ENCODE data around the gene TCEA2. TPM values are rescaled to one million over a fixed set of nuclear protein-coding genes. Genes with fewer than 3 reads are reported as not detected.

Gene TCEA2
- total RNA-seq, 1 donor from 2014 or later, result 38.8 TPM

DNA sequence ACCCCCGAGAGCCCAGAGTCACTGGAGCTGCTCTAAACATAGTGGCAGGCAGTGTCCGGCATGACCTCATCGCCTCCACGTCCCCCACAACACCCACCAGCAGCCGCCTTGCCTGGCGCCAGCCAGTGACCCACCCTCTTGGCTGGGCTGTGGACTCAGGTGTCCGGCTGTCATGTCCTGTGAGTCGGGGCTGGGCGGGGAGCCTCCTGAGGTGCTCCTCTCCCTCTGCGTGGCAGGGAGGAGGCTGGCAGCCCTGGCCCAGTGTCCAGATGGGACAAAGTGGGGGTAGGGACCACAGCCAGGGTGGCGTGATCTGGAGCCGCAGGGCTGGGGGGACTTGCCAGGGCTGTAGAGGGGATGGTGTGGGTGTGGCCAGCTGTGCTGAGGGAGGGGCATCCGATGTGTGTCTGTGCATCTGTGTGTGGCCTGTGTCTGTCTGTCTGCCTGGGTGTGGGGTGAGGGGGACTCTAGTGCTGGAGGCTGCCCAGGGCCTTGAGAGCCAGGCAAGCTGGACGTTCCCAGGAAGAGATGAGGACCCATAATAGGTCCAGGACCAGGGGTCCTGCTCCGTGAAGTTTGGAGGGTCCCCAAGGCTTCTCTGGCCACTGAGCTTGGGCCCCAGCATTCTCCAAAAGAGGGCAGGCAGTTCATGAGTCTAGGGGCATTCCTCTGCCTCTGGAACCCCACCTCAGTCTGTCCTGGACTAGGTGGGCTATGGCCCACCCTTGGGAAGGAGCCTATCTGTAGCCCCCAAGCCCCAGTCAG is 11.3 kb upstream of the TCEA2 start:
- peaks cover 36% of the 10 kb centered on the region for H3K4me1 ChIP-seq
- H3K27ac ChIP-seq, result peak overlapping the region; percentile 84
- TF ChIP-seq, protein P1, sequence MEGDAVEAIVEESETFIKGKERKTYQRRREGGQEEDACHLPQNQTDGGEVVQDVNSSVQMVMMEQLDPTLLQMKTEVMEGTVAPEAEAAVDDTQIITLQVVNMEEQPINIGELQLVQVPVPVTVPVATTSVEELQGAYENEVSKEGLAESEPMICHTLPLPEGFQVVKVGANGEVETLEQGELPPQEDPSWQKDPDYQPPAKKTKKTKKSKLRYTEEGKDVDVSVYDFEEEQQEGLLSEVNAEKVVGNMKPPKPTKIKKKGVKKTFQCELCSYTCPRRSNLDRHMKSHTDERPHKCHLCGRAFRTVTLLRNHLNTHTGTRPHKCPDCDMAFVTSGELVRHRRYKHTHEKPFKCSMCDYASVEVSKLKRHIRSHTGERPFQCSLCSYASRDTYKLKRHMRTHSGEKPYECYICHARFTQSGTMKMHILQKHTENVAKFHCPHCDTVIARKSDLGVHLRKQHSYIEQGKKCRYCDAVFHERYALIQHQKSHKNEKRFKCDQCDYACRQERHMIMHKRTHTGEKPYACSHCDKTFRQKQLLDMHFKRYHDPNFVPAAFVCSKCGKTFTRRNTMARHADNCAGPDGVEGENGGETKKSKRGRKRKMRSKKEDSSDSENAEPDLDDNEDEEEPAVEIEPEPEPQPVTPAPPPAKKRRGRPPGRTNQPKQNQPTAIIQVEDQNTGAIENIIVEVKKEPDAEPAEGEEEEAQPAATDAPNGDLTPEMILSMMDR (IDR thresholded peaks at IDR 0.05), result no peak
- intact Hi-C loops (cut with DNase I), result no loop called here
- H3K4me3 ChIP-seq, result peak overlapping the region; percentile 48
- DNase-seq, result peak; percentile 73
- H3K27me3 ChIP-seq (ENCODE audit: low read depth), result peaks cover 73% of the 10 kb centered on the region
- H3K9me3 ChIP-seq, result no peaks in the 10 kb centered on the region
- ATAC-seq, result peak; percentile 31 to 43
- H3K36me3 ChIP-seq, result no peaks in the 10 kb centered on the region

- TF ChIP-seq, protein P1 (IDR thresholded peaks at IDR 0.05), result no peak
- Histone ChIP-seq H3K36me3 (no peaks in the 10 kb centered on the region), H3K27me3 (ENCODE audit: low read depth) (peaks cover 74% of the 10 kb centered on the region), H3K4me1 (peaks cover 38% of the 10 kb centered on the region), H3K4me3 (no peak overlapping the region), H3K27ac (peak overlapping the region; percentile 84), H3K9me3 (no peaks in the 10 kb centered on the region)
- ATAC-seq (no peak), DNase-seq (no peak)
- intact Hi-C loops (cut with DNase I), result no loop called here
Observed at GRCh38 chr20:64052326-64052722, 10.7 kb upstream of the TCEA2 start.

GRCh38 chr20:64052987-64053840 is 9.8 kb upstream of the TCEA2 start:
- Histone ChIP-seq H3K27me3 (ENCODE audit: low read depth) (peaks cover 68% of the 10 kb centered on the region), H3K4me1 (peaks cover 47% of the 10 kb centered on the region), H3K27ac (peak overlapping the region; percentile 84), H3K36me3 (no peaks in the 10 kb centered on the region), H3K9me3 (no peaks in the 10 kb centered on the region), H3K4me3 (peak overlapping the region; percentile 19)
- DNase-seq (no peak), ATAC-seq (no peak)
- intact Hi-C loops (cut with DNase I), result no loop called here
- TF ChIP-seq, protein P1 (IDR thresholded peaks at IDR 0.05), result no peak

DNA sequence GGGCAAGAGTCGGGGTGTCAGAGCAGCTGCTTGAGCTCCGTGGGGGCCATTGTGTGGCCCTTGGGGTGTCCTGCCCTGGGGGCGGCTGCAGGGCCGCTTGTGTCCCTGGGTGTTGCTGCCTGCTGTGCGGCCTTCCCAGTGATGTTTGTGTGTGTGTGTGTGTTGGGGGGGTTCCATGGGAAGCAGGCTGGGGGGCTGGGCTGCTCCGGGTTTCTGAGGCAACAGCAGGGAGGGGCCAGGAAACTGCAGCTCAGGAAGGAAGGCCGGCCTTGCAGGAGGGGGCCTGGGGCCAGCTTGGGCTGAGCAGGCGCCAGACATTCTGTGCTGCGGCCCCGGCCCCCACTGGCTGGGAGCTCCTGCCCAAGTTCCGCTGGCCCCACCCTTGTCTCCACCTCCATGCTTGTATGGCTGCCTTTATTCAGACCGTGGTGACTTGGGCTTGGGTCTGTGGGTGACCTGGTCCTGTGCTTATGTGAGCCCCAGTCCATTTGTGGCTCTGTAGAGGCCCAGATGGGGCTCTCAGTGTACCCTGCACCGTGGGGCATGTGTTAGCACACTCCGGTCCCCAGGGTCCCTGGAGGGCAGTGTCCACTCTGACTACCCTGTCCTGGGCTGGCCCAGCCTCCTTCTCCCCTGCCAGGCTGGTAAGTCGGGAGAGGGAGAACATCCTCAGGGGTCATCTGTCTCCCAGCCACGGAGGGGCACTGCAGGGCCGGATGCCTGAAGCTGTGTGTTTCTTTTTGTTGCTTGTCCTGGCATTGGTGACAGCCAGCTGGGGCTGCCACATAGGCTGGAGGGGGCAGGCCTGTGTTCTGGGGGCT is 8.9 kb upstream of the TCEA2 start:
- Histone ChIP-seq H3K36me3 (no peaks in the 10 kb centered on the region), H3K27me3 (ENCODE audit: low read depth) (peaks cover 60% of the 10 kb centered on the region), H3K4me3 (peak overlapping the region; percentile 30), H3K4me1 (peaks cover 50% of the 10 kb centered on the region), H3K27ac (peak overlapping the region; percentile 87), H3K9me3 (no peaks in the 10 kb centered on the region)
- intact Hi-C loops (cut with DNase I), result no loop called here
- ATAC-seq (peak; percentile 18 to 30), DNase-seq (peak; percentile 70)
- TF ChIP-seq, protein P1 (IDR thresholded peaks at IDR 0.05), result peak; percentile 27

- no peaks in the 10 kb centered on the region for H3K9me3 ChIP-seq
- peak overlapping the region; percentile 41 for H3K4me3 ChIP-seq
- DNase-seq, result no peak
- no peaks in the 10 kb centered on the region for H3K36me3 ChIP-seq
- ATAC-seq, result no peak
- peaks cover 50% of the 10 kb centered on the region for H3K27me3 ChIP-seq (ENCODE audit: low read depth)
- TF ChIP-seq, protein P1 (IDR thresholded peaks at IDR 0.05), result no peak
- H3K27ac ChIP-seq, result peak overlapping the region; percentile 87
- intact Hi-C loops (cut with DNase I), result no loop called here
- peaks cover 50% of the 10 kb centered on the region for H3K4me1 ChIP-seq
Observed at GRCh38 chr20:64055396-64055892, 7.6 kb upstream of the TCEA2 start.

Measured in lower lobe of right lung (tissue), 2 donors.